ENCODE results near the gene FMNL1.

The FMNL1 gene

DNA sequence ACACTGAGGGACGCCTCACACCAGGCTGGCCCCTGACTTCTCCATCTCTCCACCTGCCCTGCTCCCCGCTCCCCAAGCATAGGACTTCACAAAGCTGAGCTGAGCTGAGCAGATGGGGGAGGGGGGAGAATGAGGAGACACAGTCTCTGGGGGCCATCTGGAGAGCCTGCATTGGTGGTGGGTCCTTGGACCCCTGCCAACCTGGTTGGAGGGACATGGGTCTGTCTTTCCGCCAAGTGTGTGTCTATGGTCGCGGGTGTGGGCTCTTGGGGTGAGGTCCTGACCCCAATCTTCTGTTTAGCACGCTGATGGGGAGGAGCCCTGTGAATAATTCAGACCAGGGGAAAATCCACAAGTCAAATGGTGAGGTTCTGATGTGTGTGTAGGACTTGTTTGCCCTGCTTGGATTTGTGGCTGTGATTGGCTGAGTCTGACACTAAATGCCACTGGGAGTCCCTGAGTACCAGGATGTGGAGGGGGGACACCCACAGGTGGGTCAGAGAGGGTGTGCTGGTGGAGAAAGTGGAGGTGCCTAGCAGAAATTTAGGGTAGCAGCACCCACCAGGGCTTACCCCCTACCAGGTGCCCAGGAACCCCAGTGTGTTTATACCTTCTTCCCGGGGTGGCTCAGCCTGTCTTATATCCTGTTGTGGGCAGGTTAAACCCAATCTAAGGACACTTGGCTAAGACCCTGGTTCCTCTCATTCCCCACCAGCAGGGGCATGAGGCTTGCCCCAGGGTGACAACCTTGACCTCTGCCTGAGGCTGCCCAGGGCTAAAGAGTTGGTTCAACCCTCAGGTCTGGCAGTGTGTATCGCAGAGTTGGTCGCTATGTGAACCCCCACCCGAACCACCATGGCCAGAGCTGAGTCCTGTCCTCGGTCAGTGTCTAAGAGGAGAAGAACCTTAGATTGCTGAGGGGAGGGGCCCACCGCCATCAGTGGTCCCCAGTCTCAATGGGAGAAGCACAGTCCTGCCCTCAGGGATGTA, 2.1 kb downstream of the FMNL1 start:
- peak; percentile 30 to 58 for DNase-seq

DNA sequence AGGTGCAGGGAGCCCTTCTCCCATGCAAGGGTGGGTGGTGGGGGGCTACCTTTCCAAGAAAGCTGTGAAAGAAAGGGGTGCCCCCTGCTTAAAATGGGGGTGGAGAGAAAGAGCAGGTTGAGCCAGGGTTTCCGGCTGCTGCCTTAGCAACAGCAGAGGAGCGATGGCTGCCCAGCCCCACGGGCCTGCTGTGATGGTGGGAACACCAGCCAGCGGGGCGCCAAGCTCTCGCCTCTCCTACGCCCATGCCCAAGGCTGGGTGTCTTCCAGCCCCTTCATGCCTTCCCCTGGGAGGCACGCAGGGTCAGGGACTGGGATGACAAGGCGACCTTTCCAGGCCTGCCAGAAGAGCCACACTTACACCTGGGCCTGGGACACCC, 3.0 kb downstream of the FMNL1 start:
- no peak for DNase-seq

DNA sequence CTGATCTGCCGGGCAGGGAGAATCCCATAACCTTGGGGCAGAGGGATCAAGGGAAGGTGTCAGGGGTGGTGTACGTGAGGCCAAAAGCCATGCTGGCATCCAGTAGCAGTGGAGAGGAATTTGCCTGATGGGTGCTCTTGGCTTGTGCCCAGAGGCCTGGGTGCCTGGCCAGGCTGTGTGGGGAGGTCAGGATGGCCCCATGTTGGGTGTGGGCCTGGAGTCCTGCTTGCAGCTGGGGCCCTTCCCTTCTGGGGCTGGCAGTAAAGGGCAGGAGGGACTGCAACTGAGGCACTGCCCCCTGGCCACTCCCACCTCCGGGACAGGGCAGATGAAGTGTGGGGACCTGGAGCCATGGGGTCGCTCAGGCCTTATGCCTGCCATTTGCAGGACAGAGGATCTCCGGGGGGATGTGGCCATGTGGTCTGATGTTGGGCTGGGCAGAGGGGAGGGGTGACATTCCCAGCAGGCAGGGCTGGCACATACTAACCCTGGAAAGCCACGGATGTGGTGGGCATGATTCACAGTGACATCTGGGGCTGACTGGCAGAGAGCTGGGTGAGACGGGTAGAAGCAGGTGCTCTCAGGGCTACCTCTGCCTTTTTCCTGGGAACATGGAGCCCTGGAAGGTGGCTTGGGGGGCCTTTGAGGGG, 3.5 kb downstream of the FMNL1 start:
- DNase-seq: no peak

DNA sequence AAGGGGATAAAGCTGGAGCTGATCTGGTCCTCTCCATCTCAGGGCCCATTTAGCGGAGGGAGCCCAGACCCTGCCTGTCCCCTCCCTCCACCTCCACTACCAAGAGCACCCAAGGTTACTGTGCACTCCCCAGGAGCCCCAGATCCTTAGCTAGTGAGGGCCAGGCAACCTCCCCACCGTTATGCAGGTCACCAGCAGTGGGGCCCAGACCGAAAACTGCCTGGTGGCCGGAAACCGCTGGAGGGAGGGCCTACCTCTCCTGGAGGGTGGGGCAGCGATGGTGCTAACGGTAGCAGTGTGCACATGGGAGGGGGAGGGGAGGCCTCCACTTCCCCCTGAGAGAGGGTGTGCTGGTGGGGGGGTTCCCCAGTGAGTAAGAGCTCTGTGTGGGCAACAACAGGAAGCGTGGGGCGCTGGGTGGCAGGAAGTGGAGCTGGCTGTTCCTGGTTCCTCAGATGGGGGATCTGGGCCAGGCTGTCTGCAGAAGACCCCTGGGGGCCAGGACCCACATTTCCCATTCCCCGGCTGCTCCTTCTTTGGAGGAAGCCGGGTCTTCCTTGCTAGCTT, 4.4 kb downstream of the FMNL1 start:
- DNase-seq: peak; percentile 95 to 97

DNA sequence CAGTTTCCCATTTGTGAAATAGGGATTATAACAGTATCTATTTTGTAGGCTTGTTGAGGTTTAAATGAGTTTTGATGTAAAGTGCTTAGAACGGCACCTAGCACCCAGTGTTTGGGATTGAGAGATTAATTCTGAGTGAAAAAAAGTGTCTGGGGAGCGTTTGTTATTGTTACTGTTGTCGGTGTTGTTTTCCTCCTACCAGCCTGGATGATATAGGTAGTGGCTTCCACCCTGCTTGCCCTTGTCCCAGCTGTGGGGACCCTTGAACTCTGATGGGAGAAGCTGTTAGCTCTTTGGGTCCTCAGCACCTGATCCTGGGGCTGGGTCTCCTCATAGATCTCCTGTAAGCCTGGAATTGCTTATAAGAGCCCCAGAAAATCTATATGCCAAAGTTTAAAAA, 4.9 kb downstream of the FMNL1 start:
- DNase-seq: no peak

DNA sequence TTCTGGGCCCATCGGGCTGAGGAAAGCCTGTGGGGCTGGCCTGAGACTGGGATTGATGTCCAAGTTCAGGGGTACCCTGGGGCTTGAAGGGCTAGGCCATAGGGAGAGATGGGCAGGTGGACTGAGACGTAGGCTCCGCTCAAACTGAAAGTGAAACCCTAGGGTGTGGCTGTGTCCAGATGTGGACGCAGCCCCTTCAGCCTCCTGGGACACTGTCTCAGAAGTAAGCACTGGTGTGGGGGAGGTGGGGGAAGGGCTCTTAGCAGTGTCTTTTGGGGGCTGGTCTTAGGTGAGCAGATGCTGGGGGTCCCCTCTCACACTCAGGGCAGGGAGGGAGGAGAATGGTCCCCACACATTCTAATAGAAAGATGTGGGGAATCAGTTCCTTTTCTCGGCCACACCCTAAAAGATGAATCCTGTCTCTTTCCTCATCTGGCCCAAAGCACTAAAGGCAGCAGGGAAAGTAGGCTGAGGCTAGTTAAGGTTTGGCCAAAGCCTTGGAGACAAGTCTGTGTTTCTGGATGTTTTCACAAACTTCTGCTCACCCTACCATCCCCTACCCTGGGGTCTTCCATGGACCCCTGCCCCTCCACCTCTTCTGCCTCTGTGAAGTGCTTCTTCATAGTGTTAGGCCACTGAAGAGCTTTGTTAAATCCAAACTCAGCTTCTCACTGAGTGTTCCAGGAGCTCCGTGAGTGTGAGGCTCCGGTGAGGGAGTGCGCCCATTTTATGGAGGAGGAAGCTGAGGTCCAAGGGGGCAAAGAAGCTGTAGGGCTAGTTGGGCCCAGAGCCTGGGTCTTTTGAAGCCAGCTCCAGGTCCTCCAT, 5.6 kb downstream of the FMNL1 start:
- DNase-seq: peak; percentile 71 to 74

DNA sequence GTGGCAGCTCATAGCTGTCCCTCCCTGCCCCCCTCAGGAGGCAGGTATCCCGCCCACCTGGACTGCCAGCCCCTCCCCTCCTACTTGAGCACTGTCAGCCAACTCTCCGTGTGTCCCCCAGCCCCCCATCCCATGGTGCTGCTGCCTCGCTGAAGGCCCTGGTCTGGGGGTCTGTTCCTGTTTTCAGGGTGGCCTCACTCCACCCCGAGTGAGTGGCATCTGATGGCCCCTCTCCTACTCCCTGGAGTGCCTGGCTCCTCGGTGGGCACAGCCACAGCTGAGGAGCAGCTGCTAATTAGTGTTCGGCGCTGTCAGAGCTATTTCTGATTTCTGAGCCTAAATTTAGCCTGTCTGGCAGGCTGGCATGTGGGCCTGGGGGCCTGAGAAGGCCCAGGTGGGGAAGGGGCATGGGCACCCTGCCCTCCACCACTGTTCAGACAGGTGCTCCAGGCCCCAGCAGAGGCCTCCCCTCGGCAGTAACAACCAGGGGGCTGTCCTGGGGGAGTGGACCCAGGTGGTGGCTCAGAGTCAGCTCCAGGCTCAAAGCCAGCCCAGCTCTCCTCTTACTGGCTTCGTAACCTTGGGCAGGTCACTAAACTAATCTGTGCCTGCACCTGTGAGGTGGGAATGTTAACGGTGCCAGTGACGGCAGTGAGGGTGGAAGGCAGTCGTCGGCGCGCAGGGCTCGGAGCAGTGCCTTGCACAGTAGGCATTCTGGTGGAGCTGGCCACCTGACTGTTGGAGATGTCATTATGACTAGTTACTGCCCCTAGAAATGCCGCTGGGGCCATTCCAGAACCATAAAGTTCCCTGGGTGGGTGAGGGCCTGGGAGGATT, 6.5 kb downstream of the FMNL1 start:
- peak; percentile 41 to 65 for DNase-seq

DNA sequence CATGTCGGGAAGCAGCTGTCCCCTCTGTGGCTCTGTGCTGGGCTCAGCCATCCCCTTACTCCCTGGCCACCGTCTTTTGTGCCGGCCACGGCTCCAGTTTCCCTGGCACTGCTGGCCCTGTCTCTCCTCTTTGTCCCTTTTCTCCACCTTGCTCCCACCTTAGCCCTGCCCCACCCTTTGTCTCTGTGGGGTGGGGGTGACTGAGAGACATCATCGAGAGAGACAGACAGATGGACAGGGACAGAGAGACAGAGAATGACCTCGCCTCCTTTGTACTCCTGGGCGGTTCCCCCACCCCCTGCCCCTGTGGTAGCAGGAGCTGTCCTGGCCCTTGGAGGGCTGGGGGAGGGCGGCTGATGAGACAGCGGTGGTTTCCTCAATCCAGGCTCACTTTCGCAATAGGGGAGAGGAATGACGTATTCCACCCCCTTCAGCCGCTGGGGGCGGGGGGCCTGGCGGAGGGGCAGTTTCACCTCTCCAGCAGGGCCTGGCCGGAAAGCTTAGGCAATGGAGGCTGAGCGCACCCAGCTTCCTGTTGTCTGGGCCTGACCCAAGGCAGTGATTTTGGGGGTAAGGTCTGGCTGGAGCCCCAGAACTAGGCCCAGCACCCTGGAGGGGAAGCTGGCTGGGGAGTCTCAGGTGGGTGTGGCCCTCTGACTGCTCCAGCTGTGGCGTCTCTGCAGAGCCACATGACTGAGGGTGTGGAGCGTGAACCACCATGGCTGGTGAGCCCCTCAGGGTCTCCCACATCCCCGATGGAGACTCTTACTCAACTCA, 7.3 kb downstream of the FMNL1 start:
- DNase-seq: peak; percentile 99

DNA sequence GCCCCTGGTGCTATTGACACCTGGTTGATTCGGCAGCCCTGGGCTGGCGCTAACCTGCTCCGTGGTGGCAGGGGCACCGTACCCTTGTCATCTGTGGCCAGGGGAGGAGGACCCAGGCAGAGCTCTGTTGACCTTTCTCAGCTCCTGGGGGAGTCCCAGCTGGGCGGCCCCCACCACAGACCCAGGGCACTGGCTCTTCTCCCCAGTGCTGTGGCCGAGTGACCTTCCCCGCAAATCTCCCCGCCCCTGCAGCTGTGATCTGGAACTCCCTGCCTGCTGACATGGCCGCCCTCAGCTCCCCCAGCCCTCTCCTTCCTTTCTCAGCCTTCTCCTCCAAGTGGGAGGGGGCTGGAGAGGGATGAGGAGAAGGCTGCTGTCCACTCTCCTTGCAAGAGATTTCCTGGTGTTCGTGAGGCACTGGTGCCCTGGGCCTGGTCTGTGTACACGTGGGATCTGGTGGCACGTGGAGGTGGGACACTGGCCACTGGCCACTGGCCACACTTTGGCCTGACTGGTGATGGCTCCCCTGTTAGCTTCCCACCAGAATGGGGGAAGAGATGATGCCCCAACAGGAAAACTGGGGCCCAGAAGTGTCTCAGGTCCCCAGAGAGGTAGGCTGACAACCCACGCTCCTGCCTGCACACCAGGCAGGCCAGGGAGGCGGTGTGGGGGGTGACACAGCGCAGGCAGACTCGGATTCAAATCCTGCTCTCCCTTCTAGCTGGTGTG, 8.2 kb downstream of the FMNL1 start:
- peak; percentile 80 to 92 for DNase-seq

DNA sequence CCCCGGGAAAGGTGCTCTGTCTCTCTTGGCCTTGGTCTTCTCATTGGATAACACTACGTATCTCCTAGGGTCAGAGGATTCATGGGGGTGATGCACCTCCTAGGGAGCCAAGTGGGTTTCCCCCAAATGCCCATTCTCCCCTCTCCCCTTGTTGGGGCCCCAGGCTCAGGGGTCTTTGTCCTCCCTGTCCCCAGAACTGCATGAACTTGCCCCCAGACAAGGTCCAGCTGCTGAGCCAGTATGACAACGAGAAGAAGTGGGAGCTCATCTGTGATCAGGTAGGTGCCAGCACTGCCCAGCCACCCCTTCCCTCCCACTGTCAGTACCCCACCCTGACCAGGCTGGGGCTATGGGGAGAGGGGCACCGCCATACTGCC, 8.7 kb downstream of the FMNL1 start:
- DNase-seq: no peak

DNA sequence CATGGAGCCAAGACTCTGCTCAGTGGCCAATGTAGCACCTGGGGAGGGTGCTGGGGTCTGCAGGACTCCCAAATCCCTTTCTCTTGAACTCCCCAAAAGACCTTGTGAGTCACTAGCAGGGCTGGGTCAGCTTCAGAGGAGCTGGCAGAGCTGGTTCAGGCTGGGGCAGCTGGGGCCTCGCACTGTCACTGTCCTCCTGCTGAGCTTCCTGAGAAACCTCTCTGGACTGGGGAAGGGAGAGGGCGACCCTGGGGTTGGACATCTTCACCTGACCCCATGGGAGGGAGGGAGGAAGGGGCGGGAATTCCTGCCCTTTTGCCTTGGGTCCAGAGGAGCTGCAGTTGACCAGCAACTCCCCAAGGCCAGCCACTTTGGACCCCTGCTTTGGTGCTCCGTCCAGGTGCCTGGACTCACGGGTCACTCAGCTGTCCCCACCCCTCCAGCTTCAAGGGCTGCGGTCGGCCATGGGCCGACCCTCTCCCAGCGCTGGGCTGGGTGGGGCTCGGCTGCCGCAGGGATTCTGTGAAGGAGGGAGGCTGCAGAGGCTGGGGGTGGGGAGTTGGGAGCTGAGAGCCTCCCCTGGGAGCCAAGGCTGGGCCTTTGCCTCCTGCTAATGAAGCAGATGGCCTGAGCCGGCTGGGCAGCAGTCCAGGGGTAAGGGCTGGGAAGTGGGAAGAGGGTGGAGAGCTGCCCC, 9.2 kb downstream of the FMNL1 start:
- DNase-seq: peak in 1 of 2 donors; percentile 23

DNA sequence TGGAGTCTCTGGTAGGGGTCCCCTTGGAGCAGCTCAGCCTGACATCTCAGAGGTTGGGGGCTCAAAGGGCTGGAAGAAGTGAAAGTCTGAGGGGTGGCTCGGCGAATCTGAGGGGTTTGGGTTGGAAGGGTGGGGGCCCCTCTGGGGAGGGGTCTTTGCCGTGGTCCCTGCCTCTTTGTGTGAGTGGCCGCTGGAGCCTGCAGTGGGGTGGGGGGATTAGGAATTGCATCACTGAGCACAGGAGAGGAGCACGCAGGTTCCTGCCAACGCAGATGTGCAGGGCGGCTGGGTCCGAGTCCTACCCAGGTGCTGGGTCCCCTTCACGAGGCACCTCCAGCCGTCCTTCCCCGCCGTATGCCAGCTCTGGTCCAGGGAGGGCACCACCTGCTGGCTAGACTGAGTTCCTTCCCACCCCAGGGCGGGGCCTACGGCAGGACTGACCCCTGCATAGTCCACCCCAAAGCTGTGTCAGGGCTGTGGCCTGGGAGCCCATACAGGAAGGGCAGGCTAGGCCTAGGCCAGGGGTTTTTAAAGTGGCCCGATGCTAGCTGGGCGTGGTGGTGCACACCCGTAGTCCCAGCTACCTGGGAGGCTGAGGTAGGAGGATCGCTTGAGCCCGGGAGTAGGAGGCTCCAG, 9.9 kb downstream of the FMNL1 start:
- DNase-seq: peak in 1 of 2 donors; percentile 43

DNA sequence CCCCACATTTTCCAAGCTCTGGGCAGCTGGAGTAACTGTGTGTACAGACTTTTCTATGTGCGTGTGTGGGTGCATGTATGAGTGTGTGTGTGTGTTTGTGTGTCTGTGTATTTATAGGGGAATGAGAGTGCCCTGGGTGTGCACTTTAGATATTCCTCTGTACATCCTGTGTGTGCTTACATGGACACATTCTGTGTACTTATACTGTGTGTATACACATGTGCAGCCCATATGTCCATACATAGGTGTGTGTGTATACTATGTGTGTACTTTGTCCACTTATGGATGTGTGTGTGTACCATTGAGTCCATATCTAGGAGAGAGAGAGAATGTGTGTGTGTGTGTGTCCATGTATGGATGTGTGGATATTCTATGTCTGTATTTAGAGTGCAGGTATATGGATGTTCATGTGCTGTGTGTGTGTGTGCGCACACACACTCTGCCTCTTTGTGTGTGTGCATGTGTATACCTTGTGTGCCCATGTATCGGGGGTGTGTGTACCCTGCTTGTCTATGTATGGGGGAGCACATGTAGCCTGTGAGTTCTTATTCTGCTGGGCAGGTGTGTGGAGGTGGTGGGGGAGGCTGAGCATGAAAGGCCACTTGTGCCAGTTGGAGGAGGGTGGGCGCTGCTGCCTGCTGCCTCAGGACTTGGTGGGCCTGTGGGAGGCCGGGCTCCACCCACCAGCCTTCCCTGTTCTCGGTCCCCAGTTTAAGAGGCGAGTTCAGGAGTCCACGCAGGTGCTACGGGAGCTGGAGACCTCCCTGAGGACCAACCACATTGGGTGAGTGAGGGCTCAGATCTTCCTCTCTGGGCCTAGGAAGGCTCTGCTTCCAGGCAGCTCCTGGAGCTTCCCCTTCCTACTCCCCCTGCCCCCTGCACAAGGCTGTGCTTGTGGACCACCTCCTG, 11.1 kb downstream of the FMNL1 start:
- no peak for DNase-seq

DNA sequence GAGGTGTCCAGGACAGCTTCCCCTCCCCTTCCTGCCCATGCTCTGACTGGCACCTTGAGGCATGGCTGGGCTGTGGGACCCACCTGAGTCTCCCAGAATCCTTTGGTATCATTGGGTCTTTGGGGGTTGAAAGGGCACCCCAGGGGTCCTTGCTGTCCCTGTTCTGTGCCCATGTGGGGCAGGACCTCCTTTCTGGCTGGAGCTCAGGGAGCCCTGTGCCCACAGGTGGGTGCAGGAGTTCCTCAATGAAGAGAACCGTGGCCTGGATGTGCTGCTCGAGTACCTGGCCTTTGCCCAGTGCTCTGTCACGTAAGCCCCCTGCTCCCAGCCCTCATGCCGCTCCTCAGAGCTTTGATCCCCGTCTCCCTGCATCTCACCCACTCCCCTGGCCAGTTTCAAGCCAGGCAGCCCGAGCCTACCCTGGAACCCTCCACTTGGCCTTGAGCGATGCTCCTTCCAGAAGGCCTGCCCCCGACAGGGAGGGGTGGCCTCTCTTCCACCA, 11.8 kb downstream of the FMNL1 start:
- DNase-seq: no peak

DNA sequence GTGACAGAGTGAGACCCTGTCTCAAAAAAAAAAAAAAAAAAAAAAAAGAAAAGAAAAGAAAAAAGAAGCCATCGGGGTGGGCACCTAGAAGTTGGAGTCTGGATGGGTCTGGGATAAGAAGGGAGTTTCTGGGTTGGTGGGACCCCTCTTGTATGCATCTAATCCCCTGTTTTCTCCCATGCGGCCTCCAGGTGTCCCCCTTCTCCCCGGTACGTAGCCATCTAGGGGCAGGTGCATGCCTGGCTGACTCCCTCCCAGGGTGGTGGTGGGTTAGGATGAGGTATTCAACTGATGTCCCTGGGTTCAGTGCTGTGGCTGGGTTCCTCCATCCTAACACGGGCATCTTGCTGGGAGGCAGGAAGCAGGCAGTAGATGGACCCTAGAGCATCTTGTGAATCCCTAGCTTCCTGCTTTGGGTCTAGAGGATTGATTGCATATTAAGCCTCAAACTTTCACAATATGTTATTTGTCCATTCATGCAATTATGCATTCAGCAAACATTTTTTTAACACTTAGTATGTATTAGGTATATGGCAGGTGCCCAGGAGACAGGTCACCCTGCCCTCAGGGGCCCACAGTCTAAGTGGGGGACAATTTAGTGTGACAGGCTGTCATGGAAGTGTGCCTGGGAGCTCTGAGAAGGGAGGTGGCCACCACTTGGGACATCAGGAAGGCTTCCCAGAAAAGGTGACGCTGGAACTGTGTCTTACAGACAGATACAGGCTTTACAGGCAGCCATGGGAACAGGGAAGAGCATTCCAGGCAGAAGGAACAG, 13.1 kb downstream of the FMNL1 start:
- DNase-seq: peak in 1 of 2 donors; percentile 50

DNA sequence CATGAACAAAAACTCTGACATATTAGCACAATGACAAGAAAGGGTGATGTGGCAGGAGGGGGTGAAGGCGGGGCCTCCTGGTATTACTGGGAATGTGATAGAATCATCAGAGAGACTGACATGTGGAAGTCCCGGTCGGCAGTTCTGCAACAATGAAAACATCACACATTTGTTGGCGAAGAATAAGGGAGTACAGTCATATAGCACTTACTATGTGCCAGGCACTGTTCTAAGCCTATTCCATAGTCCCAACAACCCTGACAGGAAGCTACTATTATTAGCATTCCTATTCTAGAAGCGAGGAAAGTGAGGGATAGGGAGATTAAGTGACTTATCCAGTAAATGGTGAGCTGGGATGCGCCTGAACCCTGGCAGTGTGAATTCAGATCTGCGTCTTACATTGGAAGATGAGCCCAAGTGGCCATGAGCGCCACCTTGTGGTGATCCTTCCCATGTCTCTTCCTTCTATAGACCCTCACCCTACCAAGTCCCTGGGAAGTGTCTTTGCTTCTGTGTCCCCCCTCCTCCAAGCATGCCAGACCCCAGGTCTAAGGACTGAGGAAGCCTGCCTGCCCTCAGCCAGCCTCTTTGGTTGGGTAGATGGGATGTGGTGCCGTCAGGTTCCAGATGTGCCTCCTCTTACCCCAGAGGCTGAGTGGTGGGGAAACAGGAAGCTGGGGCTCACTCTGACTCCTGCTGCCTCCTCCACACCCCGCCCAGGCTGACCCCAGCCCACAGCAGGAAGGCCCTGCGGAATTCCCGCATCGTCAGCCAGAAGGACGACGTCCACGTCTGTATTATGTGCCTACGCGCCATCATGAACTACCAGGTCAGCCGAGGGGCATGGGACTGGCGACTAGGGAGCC, 14.0 kb downstream of the FMNL1 start:
- peak; percentile 72 to 91 for DNase-seq

Measured in inflammatory macrophage treated with lipopolysaccharide for 1 hour (primary cell).